Ishikawa (cell line): ENCODE measurements around the gene PRTG.

Experiments
- CEBPB ChIP-seq: IDR thresholded peaks from 2 replicates; pipeline ENCODE4 v1.6.1; 2012
- CREB1 ChIP-seq: IDR thresholded peaks from 2 replicates; pipeline ENCODE4 v1.6.1; 2012; ENCODE audit warnings: low read depth
- EGR1 ChIP-seq: IDR thresholded peaks from 2 replicates; pipeline ENCODE4 v1.6.1; 2012
- FOXM1 ChIP-seq: IDR thresholded peaks from 2 replicates; pipeline ENCODE4 v1.6.1; 2012; ENCODE audit warnings: low read depth, borderline replicate concordance
- NFIC ChIP-seq: IDR thresholded peaks from 2 replicates; pipeline ENCODE4 v1.6.1; 2012
- RAD21 ChIP-seq: IDR thresholded peaks from 2 replicates; pipeline ENCODE4 v1.6.1; 2012; ENCODE audit warnings: low read depth
- TAF1 ChIP-seq: IDR thresholded peaks from 2 replicates; pipeline ENCODE4 v1.6.1; 2012; ENCODE audit warnings: low read depth, mild to moderate bottlenecking
- TCF12 ChIP-seq: IDR thresholded peaks from 2 replicates; pipeline ENCODE4 v1.6.1; 2012; ENCODE audit warnings: low read depth
- TEAD4 ChIP-seq: IDR thresholded peaks from 2 replicates; pipeline ENCODE4 v1.6.1; 2012
- YY1 ChIP-seq: IDR thresholded peaks from 2 replicates; pipeline ENCODE4 v1.6.1; 2012; ENCODE audit warnings: low read depth
- ZBTB7A ChIP-seq: IDR thresholded peaks from 2 replicates; pipeline ENCODE4 v1.6.1; 2012; ENCODE audit warnings: low read depth
- TF ChIP-seq, protein P1 (sequence below): IDR thresholded peaks from 2 replicates; pipeline ENCODE4 v1.6.1; 2012; ENCODE audit warnings: low read depth, mild to moderate bottlenecking
- TF ChIP-seq, protein P2 (sequence below): IDR thresholded peaks from 2 replicates; pipeline ENCODE4 v1.6.1; 2012
- TF ChIP-seq, protein P3 (sequence below): IDR thresholded peaks from 2 replicates; pipeline ENCODE4 v1.6.1; 2012

Gene PRTG, protein sequence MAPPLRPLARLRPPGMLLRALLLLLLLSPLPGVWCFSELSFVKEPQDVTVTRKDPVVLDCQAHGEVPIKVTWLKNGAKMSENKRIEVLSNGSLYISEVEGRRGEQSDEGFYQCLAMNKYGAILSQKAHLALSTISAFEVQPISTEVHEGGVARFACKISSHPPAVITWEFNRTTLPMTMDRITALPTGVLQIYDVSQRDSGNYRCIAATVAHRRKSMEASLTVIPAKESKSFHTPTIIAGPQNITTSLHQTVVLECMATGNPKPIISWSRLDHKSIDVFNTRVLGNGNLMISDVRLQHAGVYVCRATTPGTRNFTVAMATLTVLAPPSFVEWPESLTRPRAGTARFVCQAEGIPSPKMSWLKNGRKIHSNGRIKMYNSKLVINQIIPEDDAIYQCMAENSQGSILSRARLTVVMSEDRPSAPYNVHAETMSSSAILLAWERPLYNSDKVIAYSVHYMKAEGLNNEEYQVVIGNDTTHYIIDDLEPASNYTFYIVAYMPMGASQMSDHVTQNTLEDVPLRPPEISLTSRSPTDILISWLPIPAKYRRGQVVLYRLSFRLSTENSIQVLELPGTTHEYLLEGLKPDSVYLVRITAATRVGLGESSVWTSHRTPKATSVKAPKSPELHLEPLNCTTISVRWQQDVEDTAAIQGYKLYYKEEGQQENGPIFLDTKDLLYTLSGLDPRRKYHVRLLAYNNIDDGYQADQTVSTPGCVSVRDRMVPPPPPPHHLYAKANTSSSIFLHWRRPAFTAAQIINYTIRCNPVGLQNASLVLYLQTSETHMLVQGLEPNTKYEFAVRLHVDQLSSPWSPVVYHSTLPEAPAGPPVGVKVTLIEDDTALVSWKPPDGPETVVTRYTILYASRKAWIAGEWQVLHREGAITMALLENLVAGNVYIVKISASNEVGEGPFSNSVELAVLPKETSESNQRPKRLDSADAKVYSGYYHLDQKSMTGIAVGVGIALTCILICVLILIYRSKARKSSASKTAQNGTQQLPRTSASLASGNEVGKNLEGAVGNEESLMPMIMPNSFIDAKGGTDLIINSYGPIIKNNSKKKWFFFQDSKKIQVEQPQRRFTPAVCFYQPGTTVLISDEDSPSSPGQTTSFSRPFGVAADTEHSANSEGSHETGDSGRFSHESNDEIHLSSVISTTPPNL

DNA sequence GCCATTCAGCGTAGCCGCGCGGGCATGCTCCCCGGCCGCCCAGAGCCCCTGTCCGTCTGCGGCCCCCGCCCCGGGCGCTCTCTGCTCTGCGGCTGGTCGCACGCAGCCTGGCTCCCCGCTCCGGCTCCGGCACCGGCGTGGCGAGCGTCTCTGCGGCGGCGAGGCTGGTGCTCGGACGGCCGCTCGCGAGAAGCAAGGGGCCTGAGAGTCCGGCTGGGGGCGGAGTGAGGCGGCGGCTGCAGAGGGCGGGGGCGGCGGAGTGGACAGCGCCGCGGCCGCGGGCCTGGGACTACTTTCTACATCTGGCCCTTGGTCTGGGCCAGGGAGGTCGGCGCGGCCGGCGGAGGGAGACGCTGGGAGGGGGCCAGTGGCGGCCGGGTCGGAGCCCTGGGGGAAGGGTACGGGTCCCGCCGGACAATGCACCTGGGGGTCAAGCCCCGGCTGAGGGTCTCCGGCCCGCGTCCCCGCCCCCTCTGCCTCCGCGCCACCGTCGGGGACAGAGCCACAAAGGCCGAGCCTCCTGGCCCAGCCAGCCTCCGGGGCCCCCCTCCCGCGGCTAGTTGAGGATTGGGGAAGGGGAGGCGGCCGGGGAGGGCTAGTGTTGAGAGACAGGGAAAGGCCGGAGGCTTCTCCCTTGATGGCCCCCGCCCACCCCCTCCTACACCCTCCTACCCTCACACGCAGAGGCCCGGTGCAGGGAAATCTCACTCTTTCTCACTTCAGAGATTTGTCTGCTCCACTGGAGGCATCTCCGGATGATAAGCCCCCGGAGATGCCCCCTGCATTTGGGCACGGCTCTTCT, at the start of gene PRTG:
TSS of gene PRTG (minus strand) at position 226 of the 802 bp plus-strand sequence. CDS start at position 5, 221 bp downstream.
- TF ChIP-seq TCF12 (peak; percentile 45; the same call in 1 of the 2 replicates), EGR1 (peak; percentile 86), CEBPB (no peak), ZBTB7A (peak; percentile 97), TEAD4 (0 out of 2 replicates have a peak, but pooled peaks have one; percentile 18), RAD21 (no peak), YY1 (no peak), TAF1 (peak; percentile 76)
- TF ChIP-seq, protein P1, sequence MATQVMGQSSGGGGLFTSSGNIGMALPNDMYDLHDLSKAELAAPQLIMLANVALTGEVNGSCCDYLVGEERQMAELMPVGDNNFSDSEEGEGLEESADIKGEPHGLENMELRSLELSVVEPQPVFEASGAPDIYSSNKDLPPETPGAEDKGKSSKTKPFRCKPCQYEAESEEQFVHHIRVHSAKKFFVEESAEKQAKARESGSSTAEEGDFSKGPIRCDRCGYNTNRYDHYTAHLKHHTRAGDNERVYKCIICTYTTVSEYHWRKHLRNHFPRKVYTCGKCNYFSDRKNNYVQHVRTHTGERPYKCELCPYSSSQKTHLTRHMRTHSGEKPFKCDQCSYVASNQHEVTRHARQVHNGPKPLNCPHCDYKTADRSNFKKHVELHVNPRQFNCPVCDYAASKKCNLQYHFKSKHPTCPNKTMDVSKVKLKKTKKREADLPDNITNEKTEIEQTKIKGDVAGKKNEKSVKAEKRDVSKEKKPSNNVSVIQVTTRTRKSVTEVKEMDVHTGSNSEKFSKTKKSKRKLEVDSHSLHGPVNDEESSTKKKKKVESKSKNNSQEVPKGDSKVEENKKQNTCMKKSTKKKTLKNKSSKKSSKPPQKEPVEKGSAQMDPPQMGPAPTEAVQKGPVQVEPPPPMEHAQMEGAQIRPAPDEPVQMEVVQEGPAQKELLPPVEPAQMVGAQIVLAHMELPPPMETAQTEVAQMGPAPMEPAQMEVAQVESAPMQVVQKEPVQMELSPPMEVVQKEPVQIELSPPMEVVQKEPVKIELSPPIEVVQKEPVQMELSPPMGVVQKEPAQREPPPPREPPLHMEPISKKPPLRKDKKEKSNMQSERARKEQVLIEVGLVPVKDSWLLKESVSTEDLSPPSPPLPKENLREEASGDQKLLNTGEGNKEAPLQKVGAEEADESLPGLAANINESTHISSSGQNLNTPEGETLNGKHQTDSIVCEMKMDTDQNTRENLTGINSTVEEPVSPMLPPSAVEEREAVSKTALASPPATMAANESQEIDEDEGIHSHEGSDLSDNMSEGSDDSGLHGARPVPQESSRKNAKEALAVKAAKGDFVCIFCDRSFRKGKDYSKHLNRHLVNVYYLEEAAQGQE: peak; percentile 51; the same call in 1 of the 2 replicates
- TF ChIP-seq, protein P2, sequence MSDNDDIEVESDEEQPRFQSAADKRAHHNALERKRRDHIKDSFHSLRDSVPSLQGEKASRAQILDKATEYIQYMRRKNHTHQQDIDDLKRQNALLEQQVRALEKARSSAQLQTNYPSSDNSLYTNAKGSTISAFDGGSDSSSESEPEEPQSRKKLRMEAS: 0 out of 2 replicates have a peak, but pooled peaks have one; percentile 5

DNA sequence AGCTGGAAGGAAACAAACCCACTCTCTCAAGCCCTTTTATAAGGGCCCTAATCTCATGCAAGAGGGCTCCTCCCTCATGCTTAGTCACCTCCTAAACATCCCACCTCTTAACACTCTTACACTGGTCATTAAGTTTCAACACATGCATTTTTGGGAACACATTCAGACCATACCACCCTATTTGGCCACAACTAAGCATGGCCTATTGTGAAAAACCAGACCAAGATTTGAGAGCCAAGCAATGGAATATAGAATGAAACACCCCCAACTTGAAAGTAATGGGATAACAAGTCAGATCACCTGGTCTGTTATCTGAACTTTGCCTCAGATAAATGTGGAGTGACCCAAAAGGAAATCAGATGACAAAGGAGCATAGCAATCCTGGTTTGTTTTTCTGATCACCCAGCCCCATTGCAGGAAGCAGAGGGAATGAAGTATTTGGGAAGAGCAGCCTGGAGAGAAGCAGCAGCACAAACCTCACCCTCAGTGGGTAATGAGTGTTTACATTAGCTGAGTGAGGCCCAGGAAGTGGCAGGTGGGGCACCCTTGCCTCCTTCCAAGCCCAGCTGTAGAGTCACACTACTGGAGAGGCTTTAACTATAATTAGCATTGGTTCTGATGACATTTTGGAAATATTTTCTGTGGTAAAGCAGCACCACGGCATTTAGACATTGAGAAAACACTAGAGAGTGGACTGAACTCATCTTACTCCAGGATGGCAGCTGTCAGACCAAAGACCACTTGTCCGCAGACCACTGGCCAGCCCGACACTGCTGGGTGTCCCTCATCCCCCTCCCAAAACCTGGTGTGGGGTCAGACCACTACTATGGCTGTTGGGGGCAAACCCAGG, 48.8 kb upstream of the PRTG start:
- no peak for TF ChIP-seq TCF12
- TF ChIP-seq ZBTB7A: no peak
- TF ChIP-seq EGR1: no peak
- 0 out of 2 replicates have a peak, but pooled peaks have one; percentile 19 for TF ChIP-seq TEAD4
- TF ChIP-seq, protein P2: peak; percentile 28; the same call in 1 of the 2 replicates

DNA sequence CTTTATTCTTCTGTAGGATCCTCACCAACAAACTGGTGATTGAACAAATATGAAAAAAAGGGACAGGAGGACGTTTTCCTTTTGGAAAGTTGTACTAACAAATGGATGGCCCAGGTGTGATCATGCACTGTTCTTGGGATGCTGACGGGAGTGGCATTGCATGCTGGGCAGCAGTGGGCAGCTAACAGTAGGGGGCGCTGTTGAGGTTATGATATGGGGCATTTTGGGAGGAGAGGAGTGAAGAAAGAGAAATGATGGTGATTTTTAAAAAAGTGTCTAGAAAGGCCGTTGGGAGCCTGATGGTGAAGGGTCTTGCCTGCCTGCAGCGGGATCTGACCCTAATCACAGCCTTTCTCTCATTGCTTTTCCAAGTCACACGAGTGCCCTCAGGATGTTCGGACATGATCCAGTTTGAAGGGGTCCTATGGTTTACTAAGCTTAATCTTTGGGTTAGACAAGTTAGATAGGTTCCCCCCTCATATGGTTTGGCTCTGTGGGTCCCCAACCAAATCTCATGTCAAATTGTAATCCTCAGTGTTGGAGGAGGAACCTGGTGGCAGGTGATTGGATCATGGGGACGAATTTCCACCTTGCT, 46.2 kb upstream of the PRTG start:
- TF ChIP-seq RAD21 (peak; percentile 32), EGR1 (no peak)

DNA sequence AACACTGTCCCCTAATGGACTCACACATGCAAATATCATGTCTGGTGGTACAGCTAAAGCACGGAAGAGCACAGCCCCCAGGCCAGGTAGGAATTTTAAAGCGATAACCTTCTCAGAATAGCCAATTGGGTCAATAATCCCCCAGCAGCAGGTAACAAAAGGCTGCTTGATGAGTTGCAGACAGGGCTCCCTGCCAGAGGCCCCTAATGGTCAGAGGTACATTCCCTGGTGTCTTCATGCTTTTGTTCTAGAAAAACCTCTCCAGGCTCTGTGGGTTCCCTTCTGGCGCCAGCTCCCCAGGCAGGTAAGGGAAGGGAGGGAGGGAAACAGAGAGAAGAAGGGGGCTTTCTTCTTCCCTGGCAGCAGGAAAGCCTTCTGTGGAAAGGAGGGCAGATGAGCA, 43.4 kb upstream of the PRTG start:
- TF ChIP-seq TCF12 (no peak), ZBTB7A (no peak), CREB1 (no peak), TAF1 (no peak), CEBPB (no peak), TEAD4 (no peak), EGR1 (no peak), YY1 (no peak), RAD21 (no peak), NFIC (no peak), FOXM1 (no peak)
- TF ChIP-seq, protein P3, sequence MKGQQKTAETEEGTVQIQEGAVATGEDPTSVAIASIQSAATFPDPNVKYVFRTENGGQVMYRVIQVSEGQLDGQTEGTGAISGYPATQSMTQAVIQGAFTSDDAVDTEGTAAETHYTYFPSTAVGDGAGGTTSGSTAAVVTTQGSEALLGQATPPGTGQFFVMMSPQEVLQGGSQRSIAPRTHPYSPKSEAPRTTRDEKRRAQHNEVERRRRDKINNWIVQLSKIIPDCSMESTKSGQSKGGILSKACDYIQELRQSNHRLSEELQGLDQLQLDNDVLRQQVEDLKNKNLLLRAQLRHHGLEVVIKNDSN: no peak
- TF ChIP-seq, protein P1: no peak
- TF ChIP-seq, protein P2: no peak
